ENCODE measurements around the gene FARSB.
"Not testable (repeated sequence)": the region's sequence is repeated elsewhere in the genome, so short reads cannot be mapped to it uniquely, and the experiment has no call there.

Gene FARSB

DNA sequence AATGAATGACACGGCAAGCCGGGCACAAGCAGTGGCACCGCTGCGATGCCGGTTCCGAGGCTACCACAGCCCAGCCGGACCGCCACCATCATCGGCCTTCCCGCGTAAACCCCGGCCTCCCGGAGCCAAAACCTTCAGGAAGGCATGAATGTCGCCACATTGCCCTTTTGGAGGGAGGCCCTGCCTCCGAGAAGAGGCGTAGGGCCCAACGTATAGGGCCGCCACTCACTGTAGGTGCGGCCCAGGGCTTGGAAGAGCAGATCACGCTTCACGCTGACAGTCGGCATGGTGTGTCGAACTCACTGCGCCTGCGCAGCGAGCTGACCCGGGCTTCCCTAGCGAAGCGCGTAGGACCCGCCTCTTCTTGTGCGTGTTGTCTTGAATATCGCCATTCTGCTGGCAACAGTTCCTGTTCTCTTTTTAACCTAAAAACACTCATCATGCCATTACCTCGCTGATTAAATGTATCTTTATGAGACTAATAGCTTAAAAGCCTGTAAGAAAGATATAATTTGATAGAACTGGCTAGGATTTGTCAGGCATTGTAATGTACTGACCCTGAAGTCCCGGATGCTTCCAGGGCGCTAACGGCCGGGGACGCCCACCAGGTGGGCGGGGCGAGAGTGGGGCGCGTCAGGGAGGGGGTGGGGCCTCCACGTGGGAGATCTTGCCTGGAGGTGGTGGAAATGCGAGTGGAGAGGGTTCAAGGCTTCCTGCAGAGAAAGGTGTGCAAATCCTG is at the start of gene FARSB:
Gene FARSB (minus strand): TSS at position 306 of the 739 bp plus-strand sequence. CDS start 19 bp downstream, at position 287.
- DNase-seq: peak; percentile 97

DNA sequence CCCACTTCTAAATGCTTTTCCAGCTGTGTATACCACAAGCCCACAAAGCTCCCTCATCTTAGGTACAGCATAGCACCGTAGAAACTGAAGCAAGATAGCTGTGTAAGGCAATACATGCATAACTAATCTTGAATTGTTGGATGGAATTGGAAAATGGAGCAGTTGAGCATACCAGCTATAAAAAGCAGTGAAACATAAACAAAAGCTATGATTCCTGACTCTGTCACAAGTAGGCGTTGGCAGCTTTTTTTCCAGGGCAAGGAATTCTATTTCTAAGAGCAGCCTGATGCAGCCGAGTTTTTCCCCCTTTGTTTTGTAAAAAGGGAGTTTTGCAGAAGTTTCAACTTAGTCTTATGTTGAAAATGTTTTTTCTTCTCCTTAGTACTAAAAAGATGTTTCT is 48.0 kb upstream of the FARSB start:
- no peak for DNase-seq

DNA sequence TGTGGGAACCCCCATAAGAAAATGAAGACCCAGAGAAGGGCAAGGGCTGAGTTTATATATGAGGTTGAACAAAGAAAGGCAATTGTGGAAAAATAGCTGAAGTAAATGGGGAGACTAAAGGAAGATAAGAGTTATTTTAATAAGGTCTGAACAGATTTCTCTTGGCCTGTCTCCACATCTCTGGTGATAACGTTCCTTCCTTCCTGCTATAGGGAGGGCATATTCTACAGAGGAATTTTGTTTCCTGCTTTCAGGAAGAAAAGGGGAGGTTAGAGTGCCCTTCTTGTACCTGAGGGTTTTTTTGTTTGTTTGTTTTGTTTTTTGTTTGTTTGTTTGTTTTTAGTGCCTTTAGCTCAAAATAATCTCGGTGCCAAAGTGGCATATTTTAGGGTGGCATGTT is 47.2 kb upstream of the FARSB start:
- no peak for DNase-seq

DNA sequence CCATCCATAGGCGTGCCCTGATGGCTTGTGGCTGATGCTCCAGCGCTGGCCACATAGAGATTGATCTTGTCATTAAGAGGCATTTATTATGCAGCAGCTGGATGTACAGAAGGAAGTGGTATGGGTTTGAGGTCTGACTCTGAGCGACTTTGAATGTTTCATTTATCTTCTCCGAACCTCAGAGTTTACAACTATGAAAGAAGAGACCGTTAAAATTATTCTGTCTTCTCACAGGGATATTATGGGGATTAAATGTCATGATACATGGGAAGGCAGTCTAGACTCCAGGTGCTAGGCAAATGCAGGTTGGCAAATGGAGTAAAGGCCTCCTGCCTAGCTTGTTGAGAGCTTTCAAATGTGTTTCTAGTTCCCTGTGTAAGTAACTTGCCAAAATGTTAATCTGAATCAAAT is 45.8 kb upstream of the FARSB start:
- DNase-seq: no peak

DNA sequence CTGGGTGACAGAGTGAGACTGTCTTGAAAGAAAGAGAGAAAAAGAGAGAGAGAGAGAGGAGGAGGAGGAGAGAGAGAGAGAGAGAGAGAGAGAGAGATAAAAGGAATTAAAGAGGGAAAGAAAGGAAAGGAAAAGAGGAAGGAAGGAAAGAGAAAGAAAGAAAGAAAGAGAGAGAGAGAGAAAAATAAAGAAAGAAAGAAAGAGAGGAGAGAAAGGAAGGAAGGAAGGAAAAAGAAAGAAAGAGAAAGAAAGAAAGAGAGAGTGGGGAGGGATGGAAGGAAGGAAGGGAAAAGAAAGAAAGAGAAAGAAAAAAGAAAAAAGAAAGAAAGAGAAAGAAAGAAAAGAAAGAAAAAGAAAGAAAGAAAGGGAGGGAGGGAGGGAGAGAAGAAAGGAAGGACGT is 45.3 kb upstream of the FARSB start:
- no peak for DNase-seq

DNA sequence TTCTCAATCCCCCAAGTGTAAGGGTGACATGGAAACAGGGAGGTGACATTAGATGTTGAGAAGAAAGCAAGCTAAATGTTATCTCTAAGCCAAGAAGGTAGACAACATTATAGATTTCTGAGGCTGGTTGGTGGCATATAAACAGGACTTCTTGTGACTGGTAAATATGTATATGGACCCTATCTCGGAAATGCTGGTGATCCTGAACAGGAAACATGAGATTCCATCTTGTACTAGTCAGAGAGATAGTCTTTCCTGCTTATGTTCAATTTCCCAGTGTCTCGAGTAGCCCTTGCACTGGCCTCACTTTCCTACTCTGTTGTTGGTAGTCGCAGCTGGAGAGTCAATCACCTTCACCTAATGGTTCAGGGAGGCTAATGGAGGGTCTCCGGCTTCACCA is 42.4 kb upstream of the FARSB start:
- DNase-seq: no peak

DNA sequence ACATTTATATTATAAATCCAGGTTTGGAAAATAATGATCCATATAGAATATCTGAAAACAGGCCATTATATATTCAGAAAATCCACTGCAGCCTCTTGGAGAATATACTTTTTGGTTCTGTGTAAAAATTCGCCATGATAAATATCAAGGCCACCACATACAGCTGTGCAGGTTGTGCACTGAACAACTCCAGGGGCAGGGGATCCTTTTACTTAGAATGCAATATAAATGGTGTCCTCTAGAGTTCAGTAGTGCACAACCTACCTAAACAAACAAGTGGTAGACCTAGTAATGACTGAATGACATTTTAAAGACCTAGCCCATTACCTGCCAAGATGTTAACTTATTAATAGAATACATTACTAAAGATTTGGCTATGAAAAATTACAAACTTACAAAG is 37.9 kb upstream of the FARSB start:
- peak; percentile 22 for DNase-seq

DNA sequence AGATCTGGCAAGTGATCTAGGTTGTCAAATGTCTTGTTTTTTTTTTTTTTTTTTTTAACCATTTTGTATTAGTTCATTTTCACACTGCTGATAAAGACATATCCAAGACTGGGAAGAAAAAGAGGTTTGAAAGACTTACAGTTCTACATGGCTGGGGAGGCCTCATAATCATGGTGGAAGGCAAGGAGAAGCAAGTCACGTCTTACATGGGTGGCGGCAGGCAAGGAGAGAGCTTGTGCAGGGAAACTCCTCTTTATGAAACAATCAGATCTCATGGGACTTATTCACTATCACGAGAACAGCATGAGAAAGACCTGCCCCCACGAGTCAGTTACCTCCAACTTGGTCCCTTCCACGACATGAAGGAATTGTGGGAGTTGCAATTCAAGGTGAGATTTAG is 37.5 kb upstream of the FARSB start:
- not testable (repeated sequence) for DNase-seq

DNA sequence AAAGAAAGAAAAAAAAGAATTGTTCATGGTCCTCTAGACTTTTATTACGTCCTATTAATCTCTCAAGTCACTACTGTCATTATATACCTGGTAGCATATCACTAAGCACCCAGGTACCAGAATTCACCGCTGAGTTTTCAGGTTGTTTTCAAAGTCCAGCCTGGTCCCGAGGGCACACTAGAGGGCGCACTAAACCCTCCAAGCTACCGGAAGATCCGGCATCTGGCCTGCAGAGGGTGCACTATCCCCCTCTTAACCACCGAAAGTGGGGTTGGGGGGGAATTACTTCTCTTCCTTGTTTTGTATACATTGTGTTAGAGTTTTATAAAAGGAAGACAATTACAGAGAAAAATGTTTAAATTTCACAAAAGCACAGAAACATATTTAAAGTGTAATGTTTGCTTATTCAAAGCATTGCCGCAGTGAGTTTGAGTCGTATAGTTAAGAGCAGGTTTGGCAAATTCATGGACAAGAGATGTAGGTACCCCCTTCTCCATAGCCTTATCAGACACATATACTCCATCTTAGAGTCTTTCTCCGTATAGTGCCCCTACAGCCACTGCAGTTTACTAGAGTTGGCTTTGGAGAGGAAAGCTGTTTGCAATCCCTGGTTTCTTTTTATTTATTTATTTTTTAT is 34.8 kb upstream of the FARSB start:
- peak; percentile 93 for DNase-seq

DNA sequence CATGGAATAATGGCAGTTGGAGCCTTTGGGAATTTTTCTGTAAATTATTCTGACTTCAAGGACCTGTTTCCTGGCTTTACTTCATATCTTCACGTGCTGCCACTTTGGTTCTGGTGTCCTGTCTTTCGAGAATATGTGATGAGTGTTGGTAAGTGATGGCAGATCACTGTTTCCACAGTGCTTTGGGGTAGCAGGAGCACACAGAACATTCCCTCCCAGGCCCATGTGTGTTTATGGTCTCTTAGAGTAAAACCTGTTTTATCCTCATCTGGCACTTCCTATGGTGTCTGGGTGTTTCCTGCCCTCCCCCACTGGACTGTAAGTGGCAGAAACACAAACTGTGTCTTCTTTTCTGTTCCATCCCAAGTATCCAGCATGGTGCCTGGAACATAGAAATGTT is 33.4 kb upstream of the FARSB start:
- no peak for DNase-seq

DNA sequence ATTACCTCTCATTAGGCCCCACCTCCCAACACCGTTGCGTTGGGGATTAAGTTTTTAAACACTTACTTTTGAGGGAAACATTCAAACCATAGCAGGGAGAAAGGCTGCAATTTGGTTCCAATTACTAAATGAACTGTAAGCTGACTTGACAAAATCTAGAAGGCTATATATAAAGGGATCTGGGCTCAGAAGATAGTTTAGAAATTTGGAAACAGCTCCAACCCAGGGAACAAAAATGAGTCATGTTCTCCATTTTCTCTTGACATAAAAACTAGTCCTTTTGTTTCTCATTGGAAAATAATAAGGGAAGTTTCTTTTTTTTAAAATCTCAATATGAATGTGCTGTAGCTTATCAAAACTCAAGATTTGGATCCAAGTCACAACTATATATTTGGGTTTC is 33.0 kb upstream of the FARSB start:
- DNase-seq: no peak

DNA sequence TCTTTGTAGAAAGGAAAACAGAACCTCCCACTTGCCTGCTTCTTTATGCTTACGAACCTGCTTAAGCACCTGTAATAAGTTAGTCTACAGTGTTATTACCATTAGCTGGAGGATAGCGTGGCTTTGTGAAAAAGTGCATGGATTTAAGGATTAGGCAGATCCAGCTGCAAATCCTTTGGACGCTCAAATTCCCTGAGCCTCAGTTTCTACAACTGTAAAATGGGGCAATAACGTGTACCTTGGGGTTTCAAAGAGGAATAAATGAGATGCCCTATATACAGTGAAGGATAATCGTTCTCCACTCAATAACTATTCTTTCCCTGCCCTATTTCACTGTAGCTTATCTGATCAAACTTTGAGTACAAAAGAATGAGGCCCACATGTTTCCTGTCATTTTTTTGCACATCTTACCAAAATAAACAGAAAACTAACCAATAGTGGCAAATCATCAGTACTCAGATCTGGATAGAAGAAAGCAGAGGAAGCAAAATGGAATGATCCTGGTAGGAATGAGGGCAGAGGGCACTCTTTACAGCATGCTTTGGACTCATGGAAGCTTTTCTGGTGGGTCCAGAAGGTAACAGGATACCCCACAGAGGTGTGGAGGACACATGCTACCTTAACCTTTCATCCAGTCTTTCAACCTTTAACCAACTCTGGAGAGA is 30.3 kb upstream of the FARSB start:
- no peak for DNase-seq

DNA sequence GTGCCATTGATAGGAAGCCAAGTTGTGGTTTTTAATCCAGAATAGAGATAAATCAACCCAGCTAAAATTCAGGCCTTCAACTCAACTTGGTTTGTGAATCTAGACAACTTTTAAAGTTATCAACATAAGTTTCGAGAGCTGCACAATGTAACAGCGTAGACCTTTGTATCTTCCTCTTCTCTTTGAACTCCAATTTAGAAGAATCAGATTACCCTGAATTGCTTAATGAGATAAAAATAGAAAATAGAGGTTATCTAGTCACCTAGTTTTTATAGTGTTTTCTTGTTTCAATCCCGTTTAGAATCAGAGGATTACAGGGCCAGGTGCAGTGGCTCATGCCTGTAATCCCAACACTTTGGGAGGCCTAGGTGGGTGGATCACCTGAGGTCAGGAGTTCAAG is 27.9 kb upstream of the FARSB start:
- no peak for DNase-seq

DNA sequence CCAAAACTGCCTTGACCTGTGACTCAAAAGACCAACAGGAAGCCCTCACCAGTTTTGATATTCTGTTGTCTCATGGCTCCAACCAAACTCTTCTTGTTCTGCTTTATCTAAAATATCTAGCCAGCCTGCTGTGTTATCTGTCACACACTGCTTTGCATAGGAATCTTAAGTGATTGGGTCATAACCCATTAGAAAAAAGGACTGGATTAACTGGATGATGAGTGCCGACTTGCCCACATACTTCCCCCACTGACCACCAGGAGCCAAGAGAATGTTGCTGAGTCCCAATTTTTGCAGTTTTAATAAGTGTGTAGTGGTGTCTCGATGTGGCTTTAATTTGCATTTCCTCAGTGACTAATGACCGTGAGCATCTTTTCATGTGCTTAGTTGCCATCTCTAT is 22.1 kb upstream of the FARSB start:
- DNase-seq: no peak

DNA sequence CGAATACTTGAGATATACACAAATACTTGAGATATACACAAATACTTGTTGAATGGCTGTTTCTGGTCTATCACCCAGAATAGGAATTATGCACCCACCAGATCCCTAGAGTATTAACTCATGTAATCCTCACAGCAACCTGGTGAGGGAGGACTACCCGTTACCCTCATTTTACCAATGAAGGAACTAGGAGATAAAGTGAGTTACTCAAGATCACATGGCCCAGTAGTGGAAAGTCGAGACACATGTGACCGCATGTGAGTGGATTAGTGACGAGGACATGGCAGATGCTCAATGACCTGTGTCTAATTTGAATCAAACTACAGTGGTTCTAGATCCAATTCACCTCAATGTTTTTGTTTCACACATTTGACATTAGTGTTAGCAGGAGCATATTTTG is 18.0 kb upstream of the FARSB start:
- DNase-seq: no peak

DNA sequence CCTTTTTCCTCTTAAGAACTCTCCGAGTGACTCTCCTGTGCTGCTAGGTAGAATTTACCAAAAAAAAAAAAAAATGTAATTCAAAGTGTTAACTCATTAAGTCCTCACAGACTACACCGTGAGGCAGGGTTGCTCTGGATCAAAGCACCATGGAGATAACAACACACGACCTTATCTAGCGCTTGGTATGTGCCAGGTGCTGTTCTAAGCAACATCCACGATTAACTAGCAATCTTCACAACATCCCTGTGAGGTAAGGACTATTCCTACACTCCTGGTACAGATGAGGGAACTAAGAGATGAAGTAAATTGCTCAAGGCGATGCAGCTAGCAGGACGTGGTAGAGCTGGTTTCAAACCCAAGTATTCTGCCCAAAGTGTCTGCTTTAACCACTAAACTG is 17.4 kb upstream of the FARSB start:
- DNase-seq: no peak

DNA sequence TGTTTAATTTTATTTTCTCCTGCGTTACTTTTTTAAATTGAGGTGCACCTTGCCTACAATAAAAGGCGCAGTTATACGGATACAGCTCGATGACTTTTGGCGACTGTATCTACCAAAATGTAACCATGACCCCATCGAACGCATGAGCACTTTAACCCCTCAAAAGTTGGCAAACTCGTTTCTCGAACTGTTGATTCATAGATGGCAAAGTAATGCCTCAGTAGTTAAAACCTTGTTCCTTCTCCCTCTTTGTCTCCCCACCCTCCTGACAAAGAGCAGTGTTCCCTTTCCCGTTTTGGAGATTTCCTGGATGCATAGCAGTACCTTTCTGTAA is 16.1 kb upstream of the FARSB start:
- DNase-seq: no peak

DNA sequence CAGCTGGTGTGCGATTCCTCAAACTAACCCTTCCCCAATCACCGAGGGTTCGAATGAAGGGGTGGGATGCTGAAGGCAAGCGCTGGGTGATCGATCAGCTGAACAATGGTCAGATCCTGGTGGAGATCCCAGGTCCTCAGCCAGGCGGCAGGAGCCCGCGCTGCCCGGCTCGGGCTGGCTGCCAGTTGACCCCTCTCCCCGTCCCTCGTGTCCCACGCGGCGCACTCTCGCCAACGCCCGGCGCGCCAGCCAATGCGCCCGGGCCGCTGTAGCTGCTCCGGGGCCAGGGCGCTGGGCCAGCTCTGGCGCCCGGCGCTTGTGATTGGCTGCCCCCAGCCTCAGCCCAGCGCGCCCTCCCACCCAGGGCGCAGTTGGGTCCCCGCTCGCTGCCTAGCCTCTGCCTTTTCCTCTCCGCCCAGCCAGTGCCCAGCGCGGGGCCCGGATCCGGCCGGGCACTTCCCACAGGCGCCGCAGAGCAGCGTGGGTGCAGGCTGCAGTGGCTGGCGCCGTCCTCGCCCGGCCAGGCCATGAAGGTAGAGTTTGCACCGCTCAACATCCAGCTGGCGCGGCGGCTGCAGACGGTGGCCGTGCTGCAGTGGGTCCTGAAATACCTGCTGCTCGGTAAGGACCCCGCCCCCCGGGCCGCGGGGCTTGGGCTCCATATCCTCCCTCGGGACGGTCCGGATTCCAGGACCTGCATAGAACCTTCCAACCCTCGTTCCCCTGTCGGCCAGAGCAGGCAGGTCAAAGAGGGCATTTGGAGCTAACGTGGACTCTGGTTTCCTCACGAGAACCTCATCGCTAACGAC is 15.6 kb upstream of the FARSB start, which contains the start of gene MOGAT1:
Gene MOGAT1 (plus strand): TSS at position 400 of the 809 bp plus-strand sequence. CDS start 128 bp downstream, at position 528.
- peak; percentile 28 for DNase-seq

DNA sequence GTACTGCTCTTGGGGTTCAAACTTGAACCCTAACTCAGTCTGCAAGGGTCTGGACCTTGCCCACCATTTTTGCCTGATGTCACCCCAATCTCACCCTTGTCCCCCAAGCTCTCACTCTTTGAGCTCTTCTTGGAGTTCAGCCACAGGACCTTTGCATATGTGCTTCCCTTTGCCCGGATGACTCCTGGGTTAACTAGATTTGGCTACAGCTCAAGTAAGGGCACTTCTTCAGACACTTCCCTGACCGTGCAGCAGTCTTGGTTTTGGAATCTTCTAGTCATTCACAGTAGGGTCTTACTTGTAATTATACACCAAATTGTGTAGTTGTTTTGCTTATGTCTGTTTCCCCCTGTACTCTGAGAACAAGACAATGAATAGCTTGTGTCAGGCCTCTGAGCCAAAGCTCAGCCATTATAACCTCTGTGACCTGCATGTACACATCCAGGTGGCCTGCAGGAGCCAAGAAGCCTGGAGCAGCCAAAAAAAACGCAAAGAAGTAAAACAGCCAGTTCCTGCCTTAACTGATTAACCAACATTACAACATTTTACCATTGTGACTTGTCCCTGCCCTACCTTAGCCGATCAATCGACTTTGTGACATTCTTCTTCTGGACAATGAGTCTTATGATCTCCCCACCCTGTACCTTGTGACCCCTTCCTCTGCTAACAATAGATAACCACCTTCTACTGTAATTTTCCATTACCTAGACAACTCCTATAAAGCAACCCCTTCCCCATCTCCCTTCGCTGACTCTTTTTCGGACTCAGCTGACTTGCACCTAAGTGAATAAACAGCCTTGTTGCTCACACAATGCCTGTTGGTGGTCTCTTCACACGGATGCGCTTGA is 14.5 kb upstream of the FARSB start:
- no peak for DNase-seq

DNA sequence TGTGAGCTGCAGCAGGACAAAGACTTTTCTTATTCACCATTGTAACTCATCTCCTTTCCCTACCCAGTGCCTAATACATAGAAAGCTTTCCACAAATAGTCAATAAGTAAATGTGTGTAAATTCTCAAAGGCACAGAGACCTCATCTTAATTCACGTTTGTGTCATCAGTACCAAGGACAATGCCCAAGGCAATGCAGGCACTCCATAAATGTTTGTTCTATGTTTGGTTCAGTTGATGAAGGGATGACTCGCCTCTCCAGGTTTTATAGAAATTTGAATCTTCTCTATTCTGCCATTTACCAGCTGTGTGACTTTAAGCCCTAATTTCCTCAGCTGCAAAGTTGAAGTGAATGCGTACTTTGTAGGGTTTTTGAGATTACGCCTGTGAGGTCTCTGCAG is 13.5 kb upstream of the FARSB start:
- DNase-seq: no peak

DNA sequence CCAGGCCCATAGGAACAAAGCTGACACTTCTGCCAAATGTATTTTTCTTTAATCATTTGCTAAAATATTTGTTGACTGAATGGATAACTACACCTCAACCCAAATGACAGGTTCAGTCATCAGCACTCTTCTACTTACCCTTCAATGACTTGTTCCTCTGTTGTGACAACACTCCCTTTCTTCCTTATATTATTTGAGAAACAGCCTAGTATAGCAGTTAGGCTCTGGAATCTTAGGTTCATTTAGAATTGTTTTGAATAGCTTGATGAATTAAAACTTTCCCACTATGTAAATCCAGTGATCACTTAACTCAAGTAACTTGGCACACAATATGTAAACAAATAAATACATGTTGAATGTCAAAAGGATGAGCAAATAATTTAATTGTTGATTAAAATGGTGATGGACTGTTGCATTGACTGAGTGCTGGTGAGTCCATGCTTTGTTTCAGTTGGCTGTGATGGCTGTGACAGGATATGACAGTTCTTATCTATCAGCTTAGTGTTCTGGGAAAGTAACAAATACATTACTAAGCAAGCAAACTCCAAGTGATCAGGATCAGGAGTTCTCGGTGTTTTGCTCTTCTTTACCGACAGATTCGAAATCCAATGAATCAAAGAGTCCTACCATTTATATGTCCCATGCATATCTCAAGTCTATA is 12.7 kb upstream of the FARSB start:
- no peak for DNase-seq

DNA sequence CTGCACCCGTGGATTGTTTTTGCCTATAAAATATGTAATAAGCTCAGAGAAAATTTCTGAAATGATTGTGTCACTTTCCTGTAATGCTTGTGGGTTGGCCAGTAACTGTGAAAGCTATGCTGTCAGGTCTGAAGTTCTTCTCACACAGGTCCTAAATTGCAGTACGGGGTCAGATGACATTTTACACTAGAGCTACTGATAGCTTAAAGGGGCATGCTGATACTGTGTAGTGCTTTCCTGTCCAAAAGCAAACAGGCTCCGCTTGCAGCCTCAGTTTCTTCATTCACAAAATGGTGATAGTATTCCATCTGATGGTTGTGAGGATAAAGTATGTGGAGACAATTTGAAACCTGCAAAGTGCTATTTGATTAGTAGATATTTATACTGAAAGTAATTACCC is 7.6 kb upstream of the FARSB start:
- no peak for DNase-seq

Data from hematopoietic multipotent progenitor cell treated with erythropoietin and hydrocortisone succinate and interleukin-3 and kit ligand, for 6 days (in vitro differentiated cells).